Esophagus squamous epithelium (tissue), 5 donors: Measurements from ENCODE around the gene GPR151. TPM values are rescaled to one million over a fixed set of nuclear protein-coding genes. Genes with fewer than 3 reads are reported as not detected.

Experiments
- DNase-seq: peaks from one replicate; lab custom pipeline; 2025; lab: John Stamatoyannopoulos, UW
- H3K27ac ChIP-seq, 4 donors: fragments of 200-600 bp; sonication (generic); one replicate each; pipeline ENCODE4 v1.5.1; 2016 to 2019; ENCODE audit warnings: mild to moderate bottlenecking in 1 of 4
- H3K27me3 ChIP-seq, 4 donors: fragments of 200-600 bp; sonication (generic); 1 replicate in 3 of 4; 2 replicates in 1 of 4; pipeline versions ENCODE4 v1.5.1 to v1.6.0; 2017 to 2021; ENCODE audit warnings: antibody characterized with exemption in 1 of 4
- H3K36me3 ChIP-seq, 3 donors: fragments of 200-600 bp; sonication (generic); one replicate each; pipeline ENCODE4 v1.5.1; 2016 to 2019
- H3K4me1 ChIP-seq, 3 donors: fragments of 200-600 bp; sonication (generic); one replicate each; pipeline ENCODE4 v1.5.1; 2017 to 2019
- H3K4me3 ChIP-seq, 4 donors: fragments of 200-600 bp; sonication (generic); 1 replicate in 3 of 4; 2 replicates in 1 of 4; pipeline ENCODE4 v1.5.1; 2016 to 2019; ENCODE audit warnings: mild to moderate bottlenecking in 2 of 4, moderate library complexity in 1 of 4
- H3K9me3 ChIP-seq, 3 donors: fragments of 200-600 bp; sonication (generic); one replicate each; pipeline ENCODE4 v1.5.1; 2016 to 2019
- POLR2A ChIP-seq, 4 donors: fragments of 450-650 bp; IDR thresholded peaks; one replicate each; pipeline ENCODE4 v1.6.1; 2017; ENCODE audit warnings: antibody characterized with exemption in 4 of 4, mild to moderate bottlenecking in 4 of 4, moderate library complexity in 3 of 4
- WGBS, 2 donors: methylation state at CpG; one replicate each; pipeline ENCODE4 v1.1.5; 2018; 5-methylcytosine and 5-hydroxymethylcytosine counted together
- intact Hi-C: fragments of 100-400 bp; cut with DNase I; formaldehyde crosslinking; loops from one replicate; pipeline ENCODE4 v1.15.0; 2022
- total RNA-seq, 4 donors: library from RNA; depleted of rRNA; stranded (reverse); fragments of >200 nt; gene quantifications; one replicate each; pipeline ENCODE4 v1.1.0, GENCODE V29; 2016
- TF ChIP-seq, protein P1 (sequence below), 6 experiments: fragments of 450-650 bp in 4 of 6; fragments of 200-600 bp in 2 of 6; sonication (generic) in 2 of 6; IDR thresholded peaks; one replicate each; pipeline ENCODE4 v1.5.1; 2016 to 2019; ENCODE audit warnings: antibody characterized with exemption in 6 of 6, mild to moderate bottlenecking in 4 of 6, moderate library complexity in 4 of 6
- donor health status: DM: yes; HTN: yes; CAD: no.

The GPR151 gene
- total RNA-seq, 4 donors from 2014 or later: not detected

DNA sequence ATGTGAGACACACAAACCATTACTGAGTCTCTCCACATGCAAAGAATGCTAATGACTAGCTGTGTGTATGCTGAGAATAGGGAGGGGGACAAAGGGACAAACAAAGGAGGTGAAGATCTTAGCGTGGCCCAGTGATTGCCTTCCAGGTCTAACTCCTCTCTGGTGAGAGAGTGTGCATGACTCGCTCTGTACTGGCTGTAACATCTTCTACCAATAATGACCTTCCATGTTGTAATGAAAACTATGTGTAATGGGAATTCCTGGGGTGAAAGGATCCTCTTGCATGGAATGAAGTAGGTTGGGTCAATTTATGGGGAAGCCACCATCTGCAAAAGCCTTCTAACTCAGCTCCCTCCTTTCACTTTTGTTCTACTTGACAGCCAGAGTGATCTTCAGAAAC is 24.4 kb upstream of the GPR151 start:
- H3K27ac ChIP-seq: no peak overlapping the region
- 50 to 53% methylated on average over 2 of the region's 2 CpGs for WGBS, 2 donors
- peaks cover 0 to 45% (median 0%) of the 10 kb centered on the region in 4 donors for H3K27me3 ChIP-seq
- TF ChIP-seq, protein P1, sequence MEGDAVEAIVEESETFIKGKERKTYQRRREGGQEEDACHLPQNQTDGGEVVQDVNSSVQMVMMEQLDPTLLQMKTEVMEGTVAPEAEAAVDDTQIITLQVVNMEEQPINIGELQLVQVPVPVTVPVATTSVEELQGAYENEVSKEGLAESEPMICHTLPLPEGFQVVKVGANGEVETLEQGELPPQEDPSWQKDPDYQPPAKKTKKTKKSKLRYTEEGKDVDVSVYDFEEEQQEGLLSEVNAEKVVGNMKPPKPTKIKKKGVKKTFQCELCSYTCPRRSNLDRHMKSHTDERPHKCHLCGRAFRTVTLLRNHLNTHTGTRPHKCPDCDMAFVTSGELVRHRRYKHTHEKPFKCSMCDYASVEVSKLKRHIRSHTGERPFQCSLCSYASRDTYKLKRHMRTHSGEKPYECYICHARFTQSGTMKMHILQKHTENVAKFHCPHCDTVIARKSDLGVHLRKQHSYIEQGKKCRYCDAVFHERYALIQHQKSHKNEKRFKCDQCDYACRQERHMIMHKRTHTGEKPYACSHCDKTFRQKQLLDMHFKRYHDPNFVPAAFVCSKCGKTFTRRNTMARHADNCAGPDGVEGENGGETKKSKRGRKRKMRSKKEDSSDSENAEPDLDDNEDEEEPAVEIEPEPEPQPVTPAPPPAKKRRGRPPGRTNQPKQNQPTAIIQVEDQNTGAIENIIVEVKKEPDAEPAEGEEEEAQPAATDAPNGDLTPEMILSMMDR (IDR thresholded peaks at IDR 0.05): no peak
- no peak for TF ChIP-seq POLR2A (IDR thresholded peaks at IDR 0.05)
- no peak for DNase-seq
- H3K4me1 ChIP-seq: peaks cover 0 to 17% (median 0%) of the 10 kb centered on the region in 3 donors
- no peak overlapping the region for H3K4me3 ChIP-seq
- intact Hi-C loops: loop anchor here (5.0 kb wide), 1 partner anchor 427 kb away; no protein-coding TSS in a partner anchor
- no peaks in the 10 kb centered on the region for H3K36me3 ChIP-seq
- no peaks in the 10 kb centered on the region for H3K9me3 ChIP-seq

DNA sequence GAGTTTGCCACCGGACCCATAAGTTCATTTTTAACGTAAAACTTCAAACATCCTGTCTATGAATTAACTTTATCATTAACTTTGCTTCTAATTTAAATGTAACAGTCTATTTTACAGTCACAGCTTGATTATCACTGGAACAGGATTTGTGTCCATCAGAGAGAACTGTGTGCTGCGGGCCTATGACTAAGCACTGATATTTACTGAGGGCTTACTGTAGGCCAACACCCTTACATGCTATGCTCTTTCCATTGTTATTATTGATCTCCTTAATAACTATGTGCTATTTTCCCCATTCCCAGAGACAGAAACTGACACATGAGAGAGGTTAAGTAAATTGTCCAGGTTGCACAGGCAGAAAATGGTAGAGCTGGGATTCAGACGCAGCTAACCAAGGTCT is 24.0 kb upstream of the GPR151 start:
- WGBS, 2 donors: 47 to 60% methylated on average over 4 of the region's 4 CpGs
- Histone ChIP-seq H3K36me3 (no peaks in the 10 kb centered on the region), H3K27me3 (peaks cover 0 to 42% (median 0%) of the 10 kb centered on the region in 4 donors), H3K9me3 (no peaks in the 10 kb centered on the region), H3K4me3 (no peak overlapping the region), H3K4me1 (peaks cover 0 to 17% (median 0%) of the 10 kb centered on the region in 3 donors), H3K27ac (no peak overlapping the region)
- intact Hi-C loops: loop anchor here (5.0 kb wide), 1 partner anchor 427 kb away; no protein-coding TSS in a partner anchor
- DNase-seq: no peak
- TF ChIP-seq, protein P1 (IDR thresholded peaks at IDR 0.05): no peak
- TF ChIP-seq POLR2A (IDR thresholded peaks at IDR 0.05): no peak

DNA sequence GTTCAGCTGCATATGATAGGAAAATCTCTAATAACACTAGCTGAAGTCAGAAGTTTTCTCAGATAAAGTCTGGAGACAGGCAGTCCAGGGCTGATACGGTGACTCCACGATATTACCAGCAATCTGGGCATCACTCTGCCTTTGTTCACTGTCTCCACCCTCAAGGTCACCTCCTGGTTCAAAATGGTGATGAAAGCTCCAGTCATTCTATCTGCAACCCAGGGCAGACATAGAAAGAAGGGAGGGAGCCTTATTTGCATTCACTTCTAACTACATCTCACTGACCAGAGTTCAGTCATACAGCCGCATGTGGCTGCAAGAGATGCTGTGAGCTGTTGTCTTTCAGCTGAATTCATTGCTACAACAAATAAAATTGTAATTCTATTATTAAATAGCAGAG is 22.4 kb upstream of the GPR151 start:
- Histone ChIP-seq H3K27me3 (peaks cover 0 to 42% (median 0%) of the 10 kb centered on the region in 4 donors), H3K27ac (no peak overlapping the region), H3K4me3 (no peak overlapping the region), H3K36me3 (no peaks in the 10 kb centered on the region), H3K9me3 (no peaks in the 10 kb centered on the region), H3K4me1 (peaks cover 0 to 17% (median 0%) of the 10 kb centered on the region in 3 donors)
- DNase-seq: no peak
- WGBS, 2 donors: 87 to 91% methylated on average over 3 of the region's 3 CpGs
- no peak for TF ChIP-seq POLR2A (IDR thresholded peaks at IDR 0.05)
- TF ChIP-seq, protein P1 (IDR thresholded peaks at IDR 0.05): no peak
- intact Hi-C loops: no loop called here

DNA sequence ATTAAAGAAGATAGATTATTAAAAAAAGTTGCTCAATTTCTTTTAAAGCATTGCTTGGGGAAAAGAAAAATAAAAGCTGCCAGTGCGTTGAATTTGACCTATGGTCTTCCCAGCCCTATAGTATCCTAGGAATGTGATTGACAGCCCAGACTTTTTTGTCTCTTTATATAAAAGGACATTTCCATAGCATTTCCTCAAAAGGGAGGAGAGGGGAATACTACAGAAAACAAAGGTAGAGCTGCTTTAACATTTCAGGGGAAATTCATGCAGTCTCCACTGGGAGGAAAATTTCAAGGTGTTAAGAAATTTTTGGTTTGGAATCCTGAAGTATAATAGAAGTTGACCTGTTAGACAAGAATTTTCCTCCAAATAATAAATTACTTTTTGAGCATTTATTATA is 17.9 kb upstream of the GPR151 start:
- intact Hi-C loops: no loop called here
- TF ChIP-seq, protein P1 (IDR thresholded peaks at IDR 0.05): no peak
- no peak for TF ChIP-seq POLR2A (IDR thresholded peaks at IDR 0.05)
- Histone ChIP-seq H3K27me3 (peaks cover 0 to 23% (median 0%) of the 10 kb centered on the region in 4 donors), H3K27ac (no peak overlapping the region), H3K36me3 (no peaks in the 10 kb centered on the region), H3K4me3 (no peak overlapping the region), H3K4me1 (no peaks in the 10 kb centered on the region), H3K9me3 (no peaks in the 10 kb centered on the region)
- no peak for DNase-seq
- 0% methylated on average over 1 of the region's 1 CpG for WGBS, 2 donors

DNA sequence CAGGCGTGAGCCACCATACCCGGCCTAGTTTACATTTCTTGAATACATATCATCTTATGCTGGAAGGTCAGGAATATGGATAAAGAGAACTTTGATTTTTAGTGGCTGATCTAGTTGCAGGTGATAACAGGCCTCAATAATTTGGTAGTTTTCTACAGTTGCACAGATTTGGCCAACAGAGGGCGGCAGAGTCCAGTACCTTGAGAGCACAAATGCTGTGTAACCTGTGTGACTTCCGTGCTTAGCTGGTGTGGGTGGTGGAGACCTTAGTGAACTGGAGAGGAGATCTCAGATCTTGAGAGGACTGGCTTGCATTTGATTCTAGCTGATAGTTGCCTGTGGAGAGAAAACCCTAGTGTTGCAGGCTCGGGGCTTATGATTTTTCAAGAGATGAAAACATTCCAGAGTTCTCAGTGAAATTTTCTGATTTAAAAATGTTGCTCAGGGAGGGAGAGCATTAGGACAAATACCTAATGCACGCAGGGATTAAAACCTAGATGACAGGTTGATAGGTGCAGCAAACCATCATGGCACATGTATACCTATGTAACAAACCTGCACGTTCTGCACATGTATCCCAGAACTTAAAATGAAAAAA is 17.4 kb upstream of the GPR151 start:
- intact Hi-C loops: no loop called here

More for the DNA sequence above, 17.4 kb upstream of the GPR151 start:
- Histone ChIP-seq H3K4me1 (no peaks in the 10 kb centered on the region), H3K36me3 (no peaks in the 10 kb centered on the region), H3K4me3 (no peak overlapping the region), H3K27ac (no peak overlapping the region), H3K9me3 (no peaks in the 10 kb centered on the region), H3K27me3 (peaks cover 0 to 18% (median 0%) of the 10 kb centered on the region in 4 donors)
- no peak for DNase-seq
- WGBS, 2 donors: 25 to 32% methylated on average over 6 to 7 of the region's 7 CpGs
- TF ChIP-seq, protein P1 (IDR thresholded peaks at IDR 0.05): peak; percentile 27 to 84 (median 76)
- no peak for TF ChIP-seq POLR2A (IDR thresholded peaks at IDR 0.05)
